GM23338 (cell line): ENCODE results near the gene GRID2IP.

Experiments used
- CREB1 ChIP-seq: fragments of 250-450 bp; sonication (Bioruptor Pico); IDR thresholded peaks from 2 replicates; pipeline ENCODE4 v1.5.0; 2020; ENCODE audit warnings: low read depth, mild to moderate bottlenecking, moderate library complexity
- EZH2 ChIP-seq: fragments of 200-600 bp; sonication (generic); IDR thresholded peaks from one replicate; pipeline ENCODE4 v1.8.0; 2017; ENCODE audit warnings: antibody characterized with exemption, mild to moderate bottlenecking, low read depth; ENCODE audit not compliant: unreplicated experiment
- EZH2phosphoT487 ChIP-seq: fragments of 200-600 bp; sonication (generic); IDR thresholded peaks from one replicate; pipeline ENCODE4 v1.8.1; 2018; ENCODE audit warnings: antibody characterized with exemption; ENCODE audit not compliant: unreplicated experiment
- JUNB ChIP-seq: IDR thresholded peaks from one replicate; pipeline ENCODE4 v1.6.1; 2016; ENCODE audit warnings: antibody characterized with exemption; ENCODE audit not compliant: unreplicated experiment
- POLR2AphosphoS5 ChIP-seq: IDR thresholded peaks from 2 replicates; pipeline ENCODE4 v1.6.1; 2016; ENCODE audit warnings: antibody characterized with exemption, low read depth
- STAT1 ChIP-seq: IDR thresholded peaks from one replicate; pipeline ENCODE4 v1.6.1; 2016; ENCODE audit warnings: antibody characterized with exemption; ENCODE audit not compliant: unreplicated experiment
- ZNF114 ChIP-seq: fragments of 250-450 bp; sonication (Bioruptor Pico); IDR thresholded peaks from 2 replicates; pipeline ENCODE4 v1.5.0; 2020; ENCODE audit warnings: mild to moderate bottlenecking, moderate library complexity
- ZNF331 ChIP-seq: fragments of 250-450 bp; sonication (Bioruptor Pico); IDR thresholded peaks from 2 replicates; pipeline ENCODE4 v1.5.0; 2020; ENCODE audit warnings: low read depth, mild to moderate bottlenecking, moderate library complexity
- TF ChIP-seq, protein P1 (sequence below), 2 experiments: fragments of 200-600 bp in 1 of 2; sonication (generic) in 1 of 2; conservative IDR thresholded peaks; 2 replicates each; pipeline versions ENCODE4 v1.5.1 to v1.6.1; 2016 to 2017; ENCODE audit warnings: antibody characterized with exemption in 2 of 2, low read depth in 2 of 2, mild to moderate bottlenecking in 2 of 2, moderate library complexity in 1 of 2
- TF ChIP-seq, protein P2 (sequence below): IDR thresholded peaks from one replicate; pipeline ENCODE4 v1.6.1; 2018; ENCODE audit warnings: antibody characterized with exemption; ENCODE audit not compliant: unreplicated experiment
- TF ChIP-seq, protein P3 (sequence below): IDR thresholded peaks from 2 replicates; pipeline ENCODE4 v1.6.1; 2016; ENCODE audit warnings: antibody characterized with exemption

DNA sequence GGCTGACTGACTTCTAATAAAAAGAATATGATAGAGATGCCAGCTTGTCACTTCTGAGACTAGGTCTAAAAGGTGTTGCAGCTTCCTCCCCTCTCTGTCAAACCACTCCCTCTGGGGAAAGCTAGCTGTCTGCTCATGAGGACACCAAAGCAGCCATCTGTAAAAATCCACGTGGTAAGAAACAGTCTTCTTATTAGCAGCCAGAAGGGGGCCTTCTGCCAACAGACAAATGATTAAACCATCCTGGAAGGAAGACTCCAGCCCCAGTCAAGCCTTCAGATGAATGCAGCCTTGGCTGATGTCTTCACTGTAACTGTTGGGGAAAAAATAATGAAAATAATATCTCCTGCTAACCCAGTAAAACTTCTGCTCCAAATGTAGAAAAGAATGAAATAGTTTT is 61.6 kb downstream of the GRID2IP start:
- TF ChIP-seq, protein P1, sequence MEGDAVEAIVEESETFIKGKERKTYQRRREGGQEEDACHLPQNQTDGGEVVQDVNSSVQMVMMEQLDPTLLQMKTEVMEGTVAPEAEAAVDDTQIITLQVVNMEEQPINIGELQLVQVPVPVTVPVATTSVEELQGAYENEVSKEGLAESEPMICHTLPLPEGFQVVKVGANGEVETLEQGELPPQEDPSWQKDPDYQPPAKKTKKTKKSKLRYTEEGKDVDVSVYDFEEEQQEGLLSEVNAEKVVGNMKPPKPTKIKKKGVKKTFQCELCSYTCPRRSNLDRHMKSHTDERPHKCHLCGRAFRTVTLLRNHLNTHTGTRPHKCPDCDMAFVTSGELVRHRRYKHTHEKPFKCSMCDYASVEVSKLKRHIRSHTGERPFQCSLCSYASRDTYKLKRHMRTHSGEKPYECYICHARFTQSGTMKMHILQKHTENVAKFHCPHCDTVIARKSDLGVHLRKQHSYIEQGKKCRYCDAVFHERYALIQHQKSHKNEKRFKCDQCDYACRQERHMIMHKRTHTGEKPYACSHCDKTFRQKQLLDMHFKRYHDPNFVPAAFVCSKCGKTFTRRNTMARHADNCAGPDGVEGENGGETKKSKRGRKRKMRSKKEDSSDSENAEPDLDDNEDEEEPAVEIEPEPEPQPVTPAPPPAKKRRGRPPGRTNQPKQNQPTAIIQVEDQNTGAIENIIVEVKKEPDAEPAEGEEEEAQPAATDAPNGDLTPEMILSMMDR (conservative IDR thresholded peaks at IDR 0.05; ENCODE audit: low read depth in 2 of 2) = peak; percentile 31 to 33
- TF ChIP-seq, protein P2, sequence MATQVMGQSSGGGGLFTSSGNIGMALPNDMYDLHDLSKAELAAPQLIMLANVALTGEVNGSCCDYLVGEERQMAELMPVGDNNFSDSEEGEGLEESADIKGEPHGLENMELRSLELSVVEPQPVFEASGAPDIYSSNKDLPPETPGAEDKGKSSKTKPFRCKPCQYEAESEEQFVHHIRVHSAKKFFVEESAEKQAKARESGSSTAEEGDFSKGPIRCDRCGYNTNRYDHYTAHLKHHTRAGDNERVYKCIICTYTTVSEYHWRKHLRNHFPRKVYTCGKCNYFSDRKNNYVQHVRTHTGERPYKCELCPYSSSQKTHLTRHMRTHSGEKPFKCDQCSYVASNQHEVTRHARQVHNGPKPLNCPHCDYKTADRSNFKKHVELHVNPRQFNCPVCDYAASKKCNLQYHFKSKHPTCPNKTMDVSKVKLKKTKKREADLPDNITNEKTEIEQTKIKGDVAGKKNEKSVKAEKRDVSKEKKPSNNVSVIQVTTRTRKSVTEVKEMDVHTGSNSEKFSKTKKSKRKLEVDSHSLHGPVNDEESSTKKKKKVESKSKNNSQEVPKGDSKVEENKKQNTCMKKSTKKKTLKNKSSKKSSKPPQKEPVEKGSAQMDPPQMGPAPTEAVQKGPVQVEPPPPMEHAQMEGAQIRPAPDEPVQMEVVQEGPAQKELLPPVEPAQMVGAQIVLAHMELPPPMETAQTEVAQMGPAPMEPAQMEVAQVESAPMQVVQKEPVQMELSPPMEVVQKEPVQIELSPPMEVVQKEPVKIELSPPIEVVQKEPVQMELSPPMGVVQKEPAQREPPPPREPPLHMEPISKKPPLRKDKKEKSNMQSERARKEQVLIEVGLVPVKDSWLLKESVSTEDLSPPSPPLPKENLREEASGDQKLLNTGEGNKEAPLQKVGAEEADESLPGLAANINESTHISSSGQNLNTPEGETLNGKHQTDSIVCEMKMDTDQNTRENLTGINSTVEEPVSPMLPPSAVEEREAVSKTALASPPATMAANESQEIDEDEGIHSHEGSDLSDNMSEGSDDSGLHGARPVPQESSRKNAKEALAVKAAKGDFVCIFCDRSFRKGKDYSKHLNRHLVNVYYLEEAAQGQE = no peak
- TF ChIP-seq EZH2 (no peak), EZH2phosphoT487 (no peak), CREB1 (CRISPR knock-in tag) (no peak), POLR2AphosphoS5 (no peak), ZNF114 (no peak), ZNF331 (CRISPR knock-in tag) (no peak), STAT1 (no peak), JUNB (no peak)
- TF ChIP-seq, protein P3, sequence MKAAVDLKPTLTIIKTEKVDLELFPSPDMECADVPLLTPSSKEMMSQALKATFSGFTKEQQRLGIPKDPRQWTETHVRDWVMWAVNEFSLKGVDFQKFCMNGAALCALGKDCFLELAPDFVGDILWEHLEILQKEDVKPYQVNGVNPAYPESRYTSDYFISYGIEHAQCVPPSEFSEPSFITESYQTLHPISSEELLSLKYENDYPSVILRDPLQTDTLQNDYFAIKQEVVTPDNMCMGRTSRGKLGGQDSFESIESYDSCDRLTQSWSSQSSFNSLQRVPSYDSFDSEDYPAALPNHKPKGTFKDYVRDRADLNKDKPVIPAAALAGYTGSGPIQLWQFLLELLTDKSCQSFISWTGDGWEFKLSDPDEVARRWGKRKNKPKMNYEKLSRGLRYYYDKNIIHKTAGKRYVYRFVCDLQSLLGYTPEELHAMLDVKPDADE = no peak
